H1 (cell line): Measurements from ENCODE around the gene VRK3.

ENCODE experiments used
- CTCF ChIP-seq, 3 experiments: IDR thresholded peaks; 1 replicate in 2 of 3; 2 replicates in 1 of 3; pipeline versions ENCODE4 v1.5.1 to v1.6.1; 2011; ENCODE audit warnings: low read length in 3 of 3, mild to moderate bottlenecking in 3 of 3, inconsistent platforms in 2 of 3, low read depth in 1 of 3, moderate library complexity in 1 of 3; ENCODE audit not compliant: insufficient read depth in 1 of 3; ENCODE audit errors: control extremely low read depth in 1 of 3
- EGR1 ChIP-seq: IDR thresholded peaks from 2 replicates; pipeline ENCODE4 v1.6.1; 2011; ENCODE audit warnings: low read depth, low read length, borderline replicate concordance
- EP300 ChIP-seq, 2 experiments: IDR thresholded peaks; 1 replicate in 1 of 2; 2 replicates in 1 of 2; pipeline ENCODE4 v1.6.1; 2011 to 2012; ENCODE audit warnings: low read depth in 2 of 2, low read length in 2 of 2, mild to moderate bottlenecking in 2 of 2, borderline replicate concordance in 1 of 2, inconsistent platforms in 1 of 2, moderate library complexity in 1 of 2
- EZH2 ChIP-seq: fragments of 200-600 bp; sonication (generic); IDR thresholded peaks from 2 replicates; pipeline ENCODE4 v1.7.1; 2012; ENCODE audit warnings: low read depth, mild to moderate bottlenecking, moderate library complexity, low read length, inconsistent platforms; ENCODE audit not compliant: severe bottlenecking
- MAX ChIP-seq: IDR thresholded peaks from 2 replicates; pipeline ENCODE4 v1.6.1; 2012; ENCODE audit warnings: inconsistent platforms
- NRF1 ChIP-seq: IDR thresholded peaks from 2 replicates; pipeline ENCODE4 v1.6.1; 2011; ENCODE audit warnings: mild to moderate bottlenecking, low read depth, low read length, improper control_type of control experiment
- TAF1 ChIP-seq: IDR thresholded peaks from 2 replicates; pipeline ENCODE4 v1.6.1; 2011; ENCODE audit warnings: mild to moderate bottlenecking, low read depth, low read length
- YY1 ChIP-seq: IDR thresholded peaks from 2 replicates; pipeline ENCODE4 v1.6.1; 2011; ENCODE audit warnings: low read depth, mild to moderate bottlenecking, low read length

GRCh38 chr19:49977076-49977475, 48.1 kb downstream of the VRK3 start:
- TF ChIP-seq YY1 (no peak), CTCF (IDR thresholded peaks at IDR 0.05; ENCODE audit: control extremely low read depth in 1 of 3, insufficient read depth in 1 of 3, low read depth in 1 of 3, low read length in 3 of 3) (no peak), EP300 (IDR thresholded peaks at IDR 0.05; ENCODE audit: borderline replicate concordance in 1 of 2, low read depth in 2 of 2, low read length in 2 of 2) (no peak), TAF1 (no peak), EZH2 (no peak), NRF1 (no peak), MAX (no peak), EGR1 (no peak)
